Astrocyte (in vitro differentiated cells and primary cell): ENCODE results near the gene MYOZ2. TPM values are rescaled to one million over a fixed set of nuclear protein-coding genes. Genes with fewer than 3 reads are reported as not detected.

ENCODE experiments used
- DNase-seq: peaks from one replicate; pipeline ENCODE4 v3.0.0-alpha.2; 2010; ENCODE audit warnings: low read depth
- FAIRE-seq: peaks from 2 replicates; lab custom pipeline; 2011; peaks lifted over from hg19 to GRCh38; lab: Jason Lieb, UNC
- H2AFZ ChIP-seq: 2 replicates; pipeline ENCODE4 v1.6.0; 2012; ENCODE audit warnings: low read depth, low read length, inconsistent platforms
- H3K27ac ChIP-seq: 2 replicates; pipeline ENCODE4 v1.5.1; 2011; ENCODE audit warnings: low read depth, low read length, inconsistent platforms
- H3K27me3 ChIP-seq: 2 replicates; pipeline ENCODE4 v1.6.0; 2011; ENCODE audit warnings: low read length, inconsistent platforms; ENCODE audit not compliant: insufficient read depth
- H3K36me3 ChIP-seq: 2 replicates; pipeline ENCODE4 v1.5.1; 2011; ENCODE audit warnings: low read length, inconsistent platforms; ENCODE audit not compliant: insufficient read depth
- H3K4me1 ChIP-seq: 2 replicates; pipeline ENCODE4 v1.5.1; 2011; ENCODE audit warnings: low read length, inconsistent platforms; ENCODE audit not compliant: insufficient read depth
- H3K4me2 ChIP-seq: 2 replicates; pipeline ENCODE4 v1.6.0; 2012; ENCODE audit warnings: low read length, inconsistent platforms
- H3K4me3 ChIP-seq: 2 replicates; pipeline ENCODE4 v1.5.1; 2011; ENCODE audit warnings: low read depth, mild to moderate bottlenecking, low read length, inconsistent platforms; ENCODE audit not compliant: insufficient read depth
- H3K79me2 ChIP-seq: 2 replicates; pipeline ENCODE4 v1.6.0; 2012; ENCODE audit warnings: mild to moderate bottlenecking, low read length, inconsistent platforms; ENCODE audit not compliant: insufficient read depth
- H3K9ac ChIP-seq: 2 replicates; pipeline ENCODE4 v1.6.0; 2012; ENCODE audit warnings: mild to moderate bottlenecking, low read length, inconsistent platforms
- H3K9me3 ChIP-seq: 2 replicates; pipeline ENCODE4 v1.5.1; 2012; ENCODE audit warnings: low read depth, mild to moderate bottlenecking, low read length, inconsistent platforms; ENCODE audit not compliant: insufficient read depth
- H4K20me1 ChIP-seq: 2 replicates; pipeline ENCODE4 v1.6.0; 2012; ENCODE audit warnings: low read length, inconsistent platforms; ENCODE audit not compliant: insufficient read depth
- H3K27ac Mint-ChIP-seq: one replicate; pipeline ENCODE4 v1.8.0; 2021; ENCODE audit warnings: mild to moderate bottlenecking, mixed read lengths; ENCODE audit not compliant: unreplicated experiment
- H3K27me3 Mint-ChIP-seq: one replicate; pipeline ENCODE4 v1.8.0; 2021; ENCODE audit warnings: low read depth, mixed read lengths; ENCODE audit not compliant: unreplicated experiment
- H3K36me3 Mint-ChIP-seq: one replicate; pipeline ENCODE4 v1.8.0; 2021; ENCODE audit warnings: low read depth, mixed read lengths; ENCODE audit not compliant: unreplicated experiment
- H3K4me1 Mint-ChIP-seq: one replicate; pipeline ENCODE4 v1.8.0; 2021; ENCODE audit warnings: low read depth, mixed read lengths; ENCODE audit not compliant: unreplicated experiment
- H3K4me3 Mint-ChIP-seq: one replicate; pipeline ENCODE4 v1.8.0; 2021; ENCODE audit warnings: mild to moderate bottlenecking, moderate library complexity, mixed read lengths; ENCODE audit not compliant: unreplicated experiment
- H3K9me3 Mint-ChIP-seq: one replicate; pipeline ENCODE4 v1.8.0; 2021; ENCODE audit warnings: mild to moderate bottlenecking, mixed read lengths; ENCODE audit not compliant: unreplicated experiment
- CTCF ChIP-seq: IDR thresholded peaks from 2 replicates; pipeline ENCODE4 v1.5.1; 2011; ENCODE audit warnings: low read depth, mild to moderate bottlenecking, inconsistent platforms, low read length, moderate library complexity; ENCODE audit not compliant: insufficient read depth
- EZH2 ChIP-seq: IDR thresholded peaks from 2 replicates; pipeline ENCODE4 v1.6.1; 2012; ENCODE audit warnings: mild to moderate bottlenecking, low read length, inconsistent platforms; ENCODE audit not compliant: insufficient read depth
- total RNA-seq: library from RNA; stranded (reverse); gene quantifications from 2 replicates; pipeline ENCODE4 v1.2.1, GENCODE V29; 2021

The MYOZ2 gene
- total RNA-seq, 1 donor from 2014 or later = 1.1 TPM

GRCh38 chr4:119106036-119107000, 29.3 kb upstream of the MYOZ2 start:
- H3K27ac Mint-ChIP-seq = no peak overlapping the region
- H2AFZ ChIP-seq = no peak overlapping the region
- no peaks in the 10 kb centered on the region for H3K9me3 Mint-ChIP-seq
- no peaks in the 10 kb centered on the region for H3K79me2 ChIP-seq
- no peak overlapping the region for H3K4me3 Mint-ChIP-seq
- no peak for TF ChIP-seq EZH2
- no peak for TF ChIP-seq CTCF
- peaks cover 17% of the 10 kb centered on the region for H3K4me1 ChIP-seq
- H4K20me1 ChIP-seq = no peaks in the 10 kb centered on the region
- FAIRE-seq (no peak), DNase-seq (no peak)
- no peak overlapping the region for H3K9ac ChIP-seq
- no peak overlapping the region for H3K4me3 ChIP-seq
- H3K36me3 ChIP-seq = no peaks in the 10 kb centered on the region
- H3K4me2 ChIP-seq = no peak overlapping the region
- peaks cover 27% of the 10 kb centered on the region for H3K4me1 Mint-ChIP-seq
- H3K27me3 Mint-ChIP-seq = no peaks in the 10 kb centered on the region
- H3K9me3 ChIP-seq = no peaks in the 10 kb centered on the region
- H3K36me3 Mint-ChIP-seq = no peaks in the 10 kb centered on the region
- H3K27me3 ChIP-seq = no peaks in the 10 kb centered on the region
- no peak overlapping the region for H3K27ac ChIP-seq

- H3K27me3 Mint-ChIP-seq = no peaks in the 10 kb centered on the region
- no peaks in the 10 kb centered on the region for H4K20me1 ChIP-seq
- H3K4me1 ChIP-seq = peaks cover 11% of the 10 kb centered on the region
- no peak for DNase-seq
- H3K9me3 ChIP-seq = no peaks in the 10 kb centered on the region
- no peaks in the 10 kb centered on the region for H3K9me3 Mint-ChIP-seq
- H2AFZ ChIP-seq = no peak overlapping the region
- no peak overlapping the region for H3K9ac ChIP-seq
- FAIRE-seq = no peak
- no peak overlapping the region for H3K4me3 Mint-ChIP-seq
- H3K4me3 ChIP-seq = no peak overlapping the region
- H3K27ac Mint-ChIP-seq = no peak overlapping the region
- H3K4me2 ChIP-seq = no peak overlapping the region
- no peaks in the 10 kb centered on the region for H3K79me2 ChIP-seq
- TF ChIP-seq EZH2 = no peak
- TF ChIP-seq CTCF = no peak
- peaks cover 10% of the 10 kb centered on the region for H3K4me1 Mint-ChIP-seq
- no peaks in the 10 kb centered on the region for H3K27me3 ChIP-seq
- H3K36me3 Mint-ChIP-seq = no peaks in the 10 kb centered on the region
- H3K27ac ChIP-seq = no peak overlapping the region
- no peaks in the 10 kb centered on the region for H3K36me3 ChIP-seq
Measured at GRCh38 chr4:119110121-119110520, 25.5 kb upstream of the MYOZ2 start.

- H3K27ac Mint-ChIP-seq = no peak overlapping the region
- H3K4me2 ChIP-seq = no peak overlapping the region
- H3K4me3 Mint-ChIP-seq = no peak overlapping the region
- peaks cover 10% of the 10 kb centered on the region for H3K4me1 Mint-ChIP-seq
- no peaks in the 10 kb centered on the region for H3K79me2 ChIP-seq
- no peaks in the 10 kb centered on the region for H3K27me3 Mint-ChIP-seq
- DNase-seq = no peak
- peaks cover 11% of the 10 kb centered on the region for H3K4me1 ChIP-seq
- no peak for FAIRE-seq
- H3K27me3 ChIP-seq = no peaks in the 10 kb centered on the region
- no peaks in the 10 kb centered on the region for H3K36me3 Mint-ChIP-seq
- H4K20me1 ChIP-seq = no peaks in the 10 kb centered on the region
- no peak overlapping the region for H2AFZ ChIP-seq
- H3K9me3 Mint-ChIP-seq = no peaks in the 10 kb centered on the region
- no peaks in the 10 kb centered on the region for H3K9me3 ChIP-seq
- no peak overlapping the region for H3K9ac ChIP-seq
- H3K36me3 ChIP-seq = no peaks in the 10 kb centered on the region
- no peak overlapping the region for H3K27ac ChIP-seq
- H3K4me3 ChIP-seq = no peak overlapping the region
- no peak for TF ChIP-seq CTCF
- TF ChIP-seq EZH2 = no peak
Measured at GRCh38 chr4:119111296-119111695, 24.3 kb upstream of the MYOZ2 start.
